Liver (tissue), 3 donors: ENCODE data around the gene VNN1.

Experiments used
- ATF3 ChIP-seq: IDR thresholded peaks from 2 replicates; pipeline ENCODE4 v1.6.1; 2016; ENCODE audit warnings: antibody characterized with exemption
- CTCF ChIP-seq: fragments of 150-350 bp; IDR thresholded peaks from 2 replicates; pipeline ENCODE4 v1.5.1; 2017; ENCODE audit warnings: improper control_type of control experiment, low read depth, low read length; ENCODE audit not compliant: missing input control
- GABPA ChIP-seq, 2 donors: IDR thresholded peaks in 1 of 2; conservative IDR thresholded peaks in 1 of 2; 2 replicates each; pipeline ENCODE4 v1.6.1; 2016; ENCODE audit warnings: antibody characterized with exemption in 2 of 2, mild to moderate bottlenecking in 1 of 2, moderate library complexity in 1 of 2
- JUND ChIP-seq, 2 donors: IDR thresholded peaks; 2 replicates each; pipeline ENCODE4 v1.6.1; 2016; ENCODE audit warnings: antibody characterized with exemption in 2 of 2
- MAX ChIP-seq: IDR thresholded peaks from 2 replicates; pipeline ENCODE4 v1.6.1; 2016; ENCODE audit warnings: antibody characterized with exemption
- NR2F2 ChIP-seq: IDR thresholded peaks from 2 replicates; pipeline ENCODE4 v1.6.1; 2016; ENCODE audit warnings: antibody characterized with exemption
- REST ChIP-seq: IDR thresholded peaks from 2 replicates; pipeline ENCODE4 v1.6.1; 2016; ENCODE audit warnings: antibody characterized with exemption, mild to moderate bottlenecking
- SP1 ChIP-seq: IDR thresholded peaks from 2 replicates; pipeline ENCODE4 v1.6.1; 2018; ENCODE audit warnings: antibody characterized with exemption, mild to moderate bottlenecking
- TAF1 ChIP-seq: conservative IDR thresholded peaks from 2 replicates; pipeline ENCODE4 v1.6.1; 2016; ENCODE audit warnings: antibody characterized with exemption, mild to moderate bottlenecking
- YY1 ChIP-seq: IDR thresholded peaks from 2 replicates; pipeline ENCODE4 v1.6.1; 2016; ENCODE audit warnings: antibody characterized with exemption, mild to moderate bottlenecking
- ZBTB33 ChIP-seq: IDR thresholded peaks from 2 replicates; pipeline ENCODE4 v1.6.1; 2016; ENCODE audit warnings: antibody characterized with exemption
- donor health status: healthy.
- donor health status: healthy.

GRCh38 chr6:132746048-132746447 lies 32.2 kb upstream of the VNN1 start:
- TF ChIP-seq CTCF = no peak
- TF ChIP-seq JUND (IDR thresholded peaks at IDR 0.05) = no peak
- no peak for TF ChIP-seq GABPA (IDR thresholded peaks at IDR 0.05 in 1 of 2, conservative IDR thresholded peaks at IDR 0.05 in 1 of 2)
- no peak for TF ChIP-seq ATF3
- TF ChIP-seq REST = no peak
- no peak for TF ChIP-seq NR2F2
- no peak for TF ChIP-seq ZBTB33
- no peak for TF ChIP-seq YY1
- no peak for TF ChIP-seq MAX
- TF ChIP-seq TAF1 = no peak
- no peak for TF ChIP-seq SP1
